GM19438 (cell line): ENCODE measurements around the gene APOA1.
"Not testable (repeated sequence)": the region's sequence is repeated elsewhere in the genome, so short reads cannot be mapped to it uniquely, and the experiment has no call there.

Experiments
- ATAC-seq: cut with Tn5 transposase; IDR thresholded peaks from one replicate; pipeline ENCODE4 v1.9.1; 2021; ENCODE audit warnings: low read depth; ENCODE audit not compliant: unreplicated experiment

APOA1 gene

DNA sequence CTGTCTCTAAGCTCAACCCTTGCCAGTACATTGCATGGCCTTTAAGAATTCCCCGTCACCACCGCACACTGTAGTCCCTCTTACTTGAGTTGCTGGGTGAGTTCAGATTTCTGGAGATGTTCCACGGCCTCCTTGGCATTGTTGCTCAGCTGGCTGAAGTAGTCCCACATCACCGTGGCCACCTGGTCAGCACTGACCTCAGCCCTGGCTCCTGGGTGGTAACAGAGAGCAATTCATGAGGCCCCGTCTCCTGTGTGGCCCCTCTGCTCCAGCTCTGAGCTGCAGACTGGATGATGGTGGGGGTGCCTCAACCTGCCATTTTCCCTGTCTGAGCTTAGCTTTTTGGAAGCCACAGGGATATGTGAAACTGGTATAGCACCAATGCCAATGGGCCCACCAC, 14.8 kb downstream of the APOA1 start:
- no peak for ATAC-seq

- no peak for ATAC-seq
Observed at GRCh38 chr11:116821050-116821918, 16.1 kb downstream of the APOA1 start.

DNA sequence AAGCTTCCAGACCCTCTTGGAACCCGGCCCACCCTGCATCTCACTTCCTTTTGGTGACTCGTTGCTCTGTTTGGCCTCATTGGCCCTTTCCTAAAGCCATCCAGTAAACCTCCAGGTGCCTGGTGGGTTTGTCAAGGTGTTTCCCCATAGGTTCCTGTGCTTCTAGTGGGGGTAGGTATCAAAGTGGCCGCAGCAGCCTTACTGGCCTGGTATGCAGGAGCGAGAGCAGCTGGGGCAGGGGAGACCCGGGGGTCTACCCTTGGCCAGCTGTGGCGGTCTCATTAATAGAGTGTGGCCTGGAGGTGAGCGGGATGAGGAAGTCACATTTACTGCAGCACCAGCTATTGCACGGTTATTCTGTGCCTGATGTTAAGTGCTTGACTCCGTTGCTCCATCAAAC, 18.4 kb downstream of the APOA1 start:
- no peak for ATAC-seq

DNA sequence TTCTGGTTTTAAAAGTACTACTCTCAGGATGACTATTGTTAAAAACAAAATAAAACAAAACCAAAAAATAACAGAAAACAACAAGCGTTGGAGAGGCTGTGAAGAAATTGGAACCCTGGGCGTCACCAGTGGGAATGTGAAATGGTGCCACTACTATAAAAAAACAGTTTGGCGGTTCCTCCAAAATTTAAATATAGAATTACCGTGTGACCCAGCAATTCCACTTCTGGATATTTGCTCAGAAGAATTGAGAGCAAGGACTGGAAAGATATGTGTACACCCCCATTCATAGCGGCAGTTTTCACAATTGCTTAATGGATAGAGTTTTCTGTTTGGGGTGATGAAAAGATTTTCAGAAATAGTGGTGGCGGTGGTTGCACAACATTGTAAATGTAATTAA, 22.9 kb downstream of the APOA1 start:
- no peak for ATAC-seq

- ATAC-seq, result no peak
Observed at GRCh38 chr11:116813781-116814471, 23.5 kb downstream of the APOA1 start.

DNA sequence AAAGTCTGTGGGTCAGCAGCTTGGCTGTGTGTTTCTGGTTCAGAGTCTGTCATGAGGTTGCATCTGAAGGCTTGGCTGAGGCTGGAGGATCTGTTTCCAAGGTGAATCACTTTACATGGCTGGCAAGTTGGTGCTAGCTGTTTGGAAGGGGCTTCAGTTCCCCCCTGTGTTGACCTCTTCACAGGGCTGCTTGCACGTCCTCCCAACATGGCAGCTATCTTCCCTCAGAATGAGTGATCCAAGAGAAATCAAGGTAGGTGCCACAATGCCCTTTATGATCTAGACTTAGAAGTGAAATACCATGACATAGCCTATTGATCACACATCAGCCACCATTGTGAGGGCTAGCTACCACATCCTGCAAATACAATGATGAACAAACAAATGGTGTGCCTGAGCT, 24.3 kb downstream of the APOA1 start:
- ATAC-seq, result no peak

DNA sequence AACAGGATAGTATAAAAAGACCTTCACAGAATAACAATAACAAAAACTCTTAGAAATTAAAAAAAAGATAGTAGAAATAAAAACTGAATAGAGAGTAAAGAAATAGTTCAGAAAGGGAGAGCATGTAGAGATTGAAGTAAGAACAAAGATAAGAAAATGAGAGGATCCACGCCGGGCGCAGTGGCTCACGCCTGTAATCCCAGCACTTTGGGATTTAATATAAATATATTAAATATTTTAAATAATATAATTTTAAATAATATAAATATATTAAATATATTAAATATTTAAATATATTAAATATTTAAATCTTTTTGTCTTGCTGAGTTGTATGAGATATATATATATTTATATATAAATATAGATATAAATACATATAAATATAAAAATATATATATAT, 25.3 kb downstream of the APOA1 start:
- ATAC-seq, result no peak

GRCh38 chr11:116811194-116811593, 26.2 kb downstream of the APOA1 start:
- no peak for ATAC-seq

- ATAC-seq, result no peak
Observed at GRCh38 chr11:116808262-116809175, 28.9 kb downstream of the APOA1 start.

- ATAC-seq, result no peak
Observed at GRCh38 chr11:116807601-116808261, 29.7 kb downstream of the APOA1 start.

DNA sequence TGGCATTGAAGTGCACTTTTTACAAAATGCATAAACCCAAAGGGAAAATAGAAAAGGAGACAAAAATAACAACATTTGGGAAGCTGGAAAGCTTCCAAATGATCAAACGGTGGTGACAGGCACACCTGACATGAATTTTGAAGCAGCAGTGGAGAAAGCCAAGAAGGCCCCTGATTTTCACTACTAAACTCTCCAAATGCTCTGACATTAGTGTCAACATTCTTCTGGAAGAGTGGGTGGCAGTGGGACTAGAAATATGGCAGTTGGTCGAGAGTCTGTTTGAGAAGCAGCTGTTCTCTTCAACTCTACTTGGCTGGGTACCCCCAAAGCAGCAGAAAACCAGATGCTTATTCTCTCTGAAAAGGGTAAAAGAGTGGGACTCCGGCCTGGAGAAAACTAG, 33.4 kb downstream of the APOA1 start:
- ATAC-seq, result no peak

- not testable (repeated sequence) for ATAC-seq
Observed at GRCh38 chr11:116801662-116802061, 35.8 kb downstream of the APOA1 start.

DNA sequence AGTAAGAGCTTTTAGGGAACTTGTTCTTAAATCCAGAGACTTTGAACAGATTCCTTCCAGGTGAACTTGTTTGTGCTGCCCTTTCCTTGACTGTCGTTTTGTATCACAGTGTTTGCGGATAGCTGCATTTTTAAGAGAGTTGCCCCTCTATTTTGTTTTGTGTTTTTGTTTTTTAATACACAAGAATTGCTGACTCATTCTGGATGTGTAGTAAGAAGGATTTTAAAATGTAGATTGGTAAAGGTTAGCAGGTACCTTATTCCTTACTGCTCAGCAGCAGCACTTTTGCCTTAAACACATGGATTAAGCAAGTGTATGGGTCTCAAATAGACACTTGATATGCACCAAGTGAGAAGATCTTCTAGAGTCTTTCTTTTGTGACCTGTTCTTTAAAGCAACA, 36.8 kb downstream of the APOA1 start:
- ATAC-seq, result no peak

- ATAC-seq, result no peak
Observed at GRCh38 chr11:116798368-116798767, 39.1 kb downstream of the APOA1 start.

- ATAC-seq, result no peak
Observed at GRCh38 chr11:116797816-116798215, 39.6 kb downstream of the APOA1 start.

- no peak for ATAC-seq
Observed at GRCh38 chr11:116796548-116796947, 40.9 kb downstream of the APOA1 start.

DNA sequence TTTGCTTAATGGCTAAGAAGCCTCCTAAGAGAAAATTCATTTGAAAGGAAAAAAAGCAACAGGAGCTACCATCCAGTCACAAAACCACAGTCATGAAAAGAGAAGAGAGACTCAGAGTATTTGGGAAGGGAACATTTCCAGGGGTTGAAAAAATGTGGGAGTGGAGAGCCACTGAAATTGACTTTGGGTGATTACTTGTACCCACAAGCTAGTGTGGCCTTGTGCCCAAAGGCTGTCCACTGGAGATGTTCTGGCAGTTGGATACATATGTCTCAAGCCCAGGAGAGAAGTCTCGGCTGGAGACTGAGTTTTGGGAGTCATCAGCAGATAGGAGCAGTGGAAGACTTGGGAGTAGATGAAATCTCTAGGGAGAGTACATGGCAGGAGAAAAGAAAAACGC, 42.6 kb downstream of the APOA1 start:
- ATAC-seq, result no peak

DNA sequence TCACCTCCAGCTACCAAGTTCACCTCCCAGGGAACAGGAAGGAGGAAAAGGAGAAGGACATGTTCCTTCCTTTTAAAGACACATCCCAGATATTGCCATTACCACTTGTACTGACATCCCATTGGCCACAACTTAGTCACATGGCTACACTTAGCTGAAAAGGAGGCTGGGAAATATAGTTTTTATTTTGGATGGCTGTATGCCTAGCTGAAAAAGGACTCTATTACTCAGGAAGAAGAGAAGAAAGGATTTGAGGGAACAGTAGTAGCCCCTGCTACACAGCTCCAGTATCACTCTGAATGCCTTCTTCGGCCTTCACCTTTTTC, 43.7 kb downstream of the APOA1 start:
- ATAC-seq, result no peak

DNA sequence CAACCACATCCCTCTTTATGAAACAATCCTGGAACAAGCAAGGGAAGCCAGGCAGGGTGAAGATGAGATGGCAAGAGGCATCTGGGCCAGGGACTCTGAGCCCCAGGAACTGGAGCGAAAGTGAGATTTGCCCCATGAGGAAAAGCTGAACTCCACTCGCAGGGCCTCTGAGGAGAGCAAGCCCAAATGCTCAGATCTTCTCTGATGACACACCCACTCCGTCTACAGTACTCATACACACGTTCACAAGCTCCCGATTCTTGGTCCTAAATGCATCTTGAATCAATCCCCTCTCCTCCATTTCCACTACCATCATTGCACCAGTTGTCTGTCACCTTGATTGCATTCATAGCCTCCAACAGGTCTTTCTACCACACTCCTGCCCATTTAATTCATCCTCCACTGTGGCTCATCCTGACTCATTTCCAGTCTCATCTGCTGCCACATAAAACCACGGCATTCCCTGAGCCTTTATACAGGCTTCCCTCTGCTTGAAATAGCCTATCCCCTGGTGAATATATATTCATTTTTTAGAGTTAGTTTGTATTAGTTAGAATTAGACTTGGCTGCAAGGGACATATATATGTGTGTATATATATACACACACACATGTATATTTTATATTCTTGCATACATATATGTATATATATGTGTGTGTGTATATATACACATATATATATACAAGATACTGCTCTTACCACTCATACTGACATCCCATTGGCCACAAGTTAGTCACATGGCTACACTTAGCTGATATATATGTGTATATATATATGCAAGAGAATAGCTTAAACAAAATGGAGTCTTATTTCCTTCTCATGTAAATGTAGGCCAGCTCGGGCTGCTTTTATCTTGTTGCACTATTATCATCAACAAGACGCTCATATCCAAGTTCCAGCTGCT, 44.3 kb downstream of the APOA1 start:
- no peak for ATAC-seq
